GM12878 (cell line): ENCODE data around the gene PCNX1. TPM values are rescaled to one million over a fixed set of nuclear protein-coding genes. Genes with fewer than 3 reads are reported as not detected.
A peak's percentile ranks its signal among the peaks of the same experiment; 100 is the strongest.

Experiments used
- ATAC-seq: fragments of 200-7000 bp; cut with Tn5 transposase; 3 replicates; pipeline ENCODE4 v1.9.1; 2020; ENCODE audit warnings: mild to moderate bottlenecking, moderate library complexity
- BruUV-seq: library from RNA; stranded (reverse); fragments of 400-500 nt; replicated peaks from 2 replicates; lab custom pipeline; 2021; lab: Mats Ljungman, UMichigan
- CTCF ChIA-PET: fragments of 300-600 bp; sonication (Branson Sonifier 250); formaldehyde crosslinking; extraction: SDS; loops from one replicate; lab custom pipeline; 2021; ENCODE audit warnings: inconsistent platforms; lab: Yijun Ruan, JAX
- POLR2A ChIA-PET: fragments of 350-600 bp; formaldehyde crosslinking; extraction: SDS; loops from one replicate; lab custom pipeline; 2021; ENCODE audit warnings: inconsistent platforms; lab: Charles Lee
- RAD21 ChIA-PET: fragments of 300-600 bp; sonication (Branson Sonifier 250); formaldehyde crosslinking; loops from one replicate; lab custom pipeline; 2023; ENCODE audit warnings: antibody characterized with exemption; ENCODE audit not compliant: unreplicated experiment; lab: Charles Lee
- SMC1A ChIA-PET: fragments of 300-600 bp; sonication (Branson Sonifier 250); formaldehyde crosslinking; loops from one replicate; lab custom pipeline; 2023; ENCODE audit not compliant: unreplicated experiment, uncharacterized antibody; lab: Charles Lee
- DNase-seq: peaks from one replicate; pipeline ENCODE4 v3.0.0-alpha.2; 2011; ENCODE audit warnings: low read depth, low spot score
- FAIRE-seq: peaks from 3 replicates; lab custom pipeline; 2011; peaks lifted over from hg19 to GRCh38; lab: Jason Lieb, UNC
- H2AFZ ChIP-seq: 2 replicates; pipeline ENCODE4 v1.6.0; 2011; ENCODE audit warnings: low read depth, low read length, control low read depth; ENCODE audit not compliant: control insufficient read depth
- H3K27ac ChIP-seq: 2 replicates; pipeline ENCODE4 v1.5.1; 2011; ENCODE audit warnings: control low read depth; ENCODE audit not compliant: control insufficient read depth, insufficient read depth
- H3K27me3 ChIP-seq, 2 experiments: replicated peaks in 1 of 2; 2 replicates each; pipeline versions ENCODE4 v1.6.0 to v1.6.1; 2011; ENCODE audit warnings: low read length in 1 of 2; ENCODE audit not compliant: control insufficient read depth in 2 of 2, insufficient read depth in 2 of 2
- H3K36me3 ChIP-seq, 2 experiments: 2 replicates each; pipeline ENCODE4 v1.5.1; 2011; ENCODE audit warnings: low read length in 1 of 2; ENCODE audit not compliant: control insufficient read depth in 2 of 2, insufficient read depth in 2 of 2
- H3K4me1 ChIP-seq: 2 replicates; pipeline ENCODE4 v1.6.1; 2011; ENCODE audit warnings: mild to moderate bottlenecking, low read length, moderate library complexity, mixed read lengths; ENCODE audit not compliant: control insufficient read depth, insufficient read depth
- H3K4me2 ChIP-seq: 2 replicates; pipeline ENCODE4 v1.6.0; 2011; ENCODE audit warnings: control low read depth; ENCODE audit not compliant: control insufficient read depth, insufficient read depth
- H3K4me3 ChIP-seq: fragments of 200-600 bp; sonication (generic); 2 replicates; pipeline ENCODE4 v1.5.1; 2016
- H3K79me2 ChIP-seq: 2 replicates; pipeline ENCODE4 v1.6.0; 2011; ENCODE audit warnings: low read length; ENCODE audit not compliant: control insufficient read depth, insufficient read depth
- H3K9ac ChIP-seq: 2 replicates; pipeline ENCODE4 v1.8.0; 2011; ENCODE audit warnings: low read length, control low read depth, mixed read lengths; ENCODE audit not compliant: control insufficient read depth, insufficient read depth
- H3K9me3 ChIP-seq: replicated peaks from 3 replicates; pipeline ENCODE4 v1.5.1; 2011; ENCODE audit warnings: mild to moderate bottlenecking, low read length; ENCODE audit not compliant: control insufficient read depth, insufficient read depth
- H4K20me1 ChIP-seq: 2 replicates; pipeline ENCODE4 v1.6.0; 2011; ENCODE audit not compliant: control insufficient read depth, insufficient read depth
- BMI1 ChIP-seq: fragments of 450-650 bp; IDR thresholded peaks from 2 replicates; pipeline ENCODE4 v1.6.1; 2016; ENCODE audit warnings: mild to moderate bottlenecking, moderate library complexity, borderline replicate concordance
- EGR1 ChIP-seq, 2 experiments: IDR thresholded peaks; 1 replicate in 1 of 2; 2 replicates in 1 of 2; pipeline ENCODE4 v1.6.1; 2011 to 2012; ENCODE audit warnings: low read depth in 2 of 2, low read length in 2 of 2, borderline replicate concordance in 1 of 2, mild to moderate bottlenecking in 1 of 2, moderate library complexity in 1 of 2
- MTA3 ChIP-seq: IDR thresholded peaks from 2 replicates; pipeline ENCODE4 v1.6.1; 2012; ENCODE audit warnings: low read length, inconsistent platforms, borderline replicate concordance
- NR2C1 ChIP-seq: fragments of 450-650 bp; IDR thresholded peaks from 2 replicates; pipeline ENCODE4 v1.6.1; 2017; ENCODE audit warnings: antibody characterized with exemption, mild to moderate bottlenecking, moderate library complexity
- POLR2A ChIP-seq: IDR thresholded peaks from 2 replicates; pipeline ENCODE4 v1.6.1; 2011; ENCODE audit warnings: low read depth, mild to moderate bottlenecking, low read length
- POLR2AphosphoS5 ChIP-seq: IDR thresholded peaks from 2 replicates; pipeline ENCODE4 v1.6.1; 2011; ENCODE audit warnings: mild to moderate bottlenecking, low read length, inconsistent platforms
- SUPT20H ChIP-seq: IDR thresholded peaks from 2 replicates; pipeline ENCODE4 v1.6.1; 2011; ENCODE audit warnings: low read depth, mild to moderate bottlenecking, low read length, moderate library complexity, borderline replicate concordance; ENCODE audit not compliant: control insufficient read depth
- WGBS: methylation state at CpG from one replicate; pipeline ENCODE4 v1.1.6; 2016; ENCODE audit warnings: low lambda C conversion rate; ENCODE audit not compliant: insufficient replicate concordance, insufficient coverage; ENCODE audit errors: missing lambda C conversion rate; 5-methylcytosine and 5-hydroxymethylcytosine counted together
- in situ Hi-C: fragments of 300-500 bp; cut with MboI; formaldehyde crosslinking; loops from 9 replicates; pipeline ENCODE4 v1.14.3; 2018; ENCODE audit warnings: mixed read lengths
- intact Hi-C: fragments of 100-400 bp; cut with micrococcal nuclease; formaldehyde crosslinking; loops from one replicate; pipeline ENCODE4 v1.14.2; 2022; ENCODE audit not compliant: unreplicated experiment
- polyA plus RNA-seq, 11 experiments: library from polyadenylated mRNA; depleted of rRNA in 4 of 11; unstranded in 6 of 11; stranded (reverse) in 5 of 11; fragments of >200 nt; fragmentation: Nextera tagmentation in 4 of 11; fragmentation: Illumina TruSeq in 1 of 11; extraction: Ambion mirVana in 4 of 11; extraction: Trizol in 1 of 11; gene quantifications; 1 replicate in 1 of 11; 2 replicates in 10 of 11; pipeline versions ENCODE4 v1.2.1 to v1.2.3, GENCODE V29; 2011 to 2016; ENCODE audit warnings: inconsistent platforms in 2 of 11, missing spikeins in 2 of 11, low read depth in 1 of 11
- total RNA-seq, 4 experiments: library from RNA; depleted of rRNA in 3 of 4; stranded (reverse); fragments of >200 nt in 3 of 4; fragmentation: Illumina TruSeq in 1 of 4; extraction: Trizol in 1 of 4; gene quantifications; 2 replicates each; pipeline versions ENCODE4 v1.2.1 to v1.2.3, GENCODE V29; 2013 to 2021
- TF ChIP-seq, protein P1 (sequence below): fragments of 450-650 bp; IDR thresholded peaks from 2 replicates; pipeline ENCODE4 v1.6.1; 2017; ENCODE audit warnings: borderline replicate concordance
- TF ChIP-seq, protein P2 (sequence below): fragments of 450-650 bp; IDR thresholded peaks from 2 replicates; pipeline ENCODE4 v1.6.1; 2017; ENCODE audit warnings: mild to moderate bottlenecking, low read depth, inconsistent platforms; ENCODE audit not compliant: poor library complexity, severe bottlenecking

PCNX1 gene
- total and polyA plus RNA-seq, 10 of the 15 experiments (the other 5 are each of a cell fraction or from before 2014, with no cell fraction given), result 4.6 to 53.9 (median 20.5) TPM

DNA sequence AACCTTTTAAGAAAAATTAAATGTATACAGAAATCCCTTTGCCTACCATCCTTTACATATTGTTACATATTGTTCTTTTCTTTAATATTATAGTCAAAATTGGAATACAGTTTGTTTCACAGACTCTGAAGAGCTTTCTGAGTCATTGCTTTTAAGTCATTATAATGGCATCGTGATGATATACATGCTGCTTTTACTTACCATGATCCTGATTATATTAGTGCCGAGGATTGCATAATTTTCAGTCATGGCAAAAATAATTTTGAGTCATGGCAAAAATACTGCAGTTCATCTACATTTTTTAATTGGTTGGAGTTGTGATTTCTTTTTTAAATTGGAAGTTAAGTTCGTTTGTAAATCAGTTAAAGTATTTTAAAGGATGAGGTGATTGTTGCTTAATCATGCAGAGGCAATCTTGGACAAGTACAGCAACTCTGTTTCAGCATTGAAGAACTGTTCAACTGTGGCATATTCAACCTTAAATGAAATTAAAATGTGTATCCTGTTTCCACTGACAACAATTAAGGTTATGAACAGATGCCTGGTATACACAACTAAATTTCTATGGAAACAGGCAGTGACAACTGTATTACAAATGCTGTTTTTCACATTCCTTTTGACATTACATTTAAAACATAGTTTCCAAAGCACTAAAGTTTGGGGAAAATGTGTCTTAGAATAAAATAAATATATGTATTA, 142.3 kb downstream of the PCNX1 start:
- no peaks in the 10 kb centered on the region for H4K20me1 ChIP-seq
- BruUV-seq, result no TSS peak
- peaks cover 0 to 1% of the 10 kb centered on the region in 2 experiments; a peak in 3 of 4 replicates for H3K36me3 ChIP-seq
- no peak overlapping the region for H3K27ac ChIP-seq
- no peak overlapping the region for H2AFZ ChIP-seq
- no peaks in the 10 kb centered on the region for H3K4me1 ChIP-seq
- no peak for DNase-seq
- SMC1A ChIA-PET, result interaction anchor here (0.7 to 0.9 kb wide), 2 partner anchors 83 to 93 kb away, joined by 3 to 4 read pairs; no protein-coding TSS in a partner anchor
- peak; percentile 7 for FAIRE-seq
- H3K9ac ChIP-seq, result no peak overlapping the region
- 97% methylated on average over 3 of the region's 3 CpGs for WGBS
- H3K9me3 ChIP-seq, result no peaks in the 10 kb centered on the region
- in situ Hi-C loops, result no loop called here
- TF ChIP-seq, protein P1, sequence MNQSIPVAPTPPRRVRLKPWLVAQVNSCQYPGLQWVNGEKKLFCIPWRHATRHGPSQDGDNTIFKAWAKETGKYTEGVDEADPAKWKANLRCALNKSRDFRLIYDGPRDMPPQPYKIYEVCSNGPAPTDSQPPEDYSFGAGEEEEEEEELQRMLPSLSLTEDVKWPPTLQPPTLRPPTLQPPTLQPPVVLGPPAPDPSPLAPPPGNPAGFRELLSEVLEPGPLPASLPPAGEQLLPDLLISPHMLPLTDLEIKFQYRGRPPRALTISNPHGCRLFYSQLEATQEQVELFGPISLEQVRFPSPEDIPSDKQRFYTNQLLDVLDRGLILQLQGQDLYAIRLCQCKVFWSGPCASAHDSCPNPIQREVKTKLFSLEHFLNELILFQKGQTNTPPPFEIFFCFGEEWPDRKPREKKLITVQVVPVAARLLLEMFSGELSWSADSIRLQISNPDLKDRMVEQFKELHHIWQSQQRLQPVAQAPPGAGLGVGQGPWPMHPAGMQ, result no peak
- TF ChIP-seq NR2C1 (no peak), BMI1 (no peak), EGR1 (IDR thresholded peaks at IDR 0.05; ENCODE audit: borderline replicate concordance in 1 of 2, low read depth in 2 of 2, low read length in 2 of 2) (no peak), MTA3 (no peak), POLR2A (no peak), SUPT20H (no peak), POLR2AphosphoS5 (no peak)
- TF ChIP-seq, protein P2, sequence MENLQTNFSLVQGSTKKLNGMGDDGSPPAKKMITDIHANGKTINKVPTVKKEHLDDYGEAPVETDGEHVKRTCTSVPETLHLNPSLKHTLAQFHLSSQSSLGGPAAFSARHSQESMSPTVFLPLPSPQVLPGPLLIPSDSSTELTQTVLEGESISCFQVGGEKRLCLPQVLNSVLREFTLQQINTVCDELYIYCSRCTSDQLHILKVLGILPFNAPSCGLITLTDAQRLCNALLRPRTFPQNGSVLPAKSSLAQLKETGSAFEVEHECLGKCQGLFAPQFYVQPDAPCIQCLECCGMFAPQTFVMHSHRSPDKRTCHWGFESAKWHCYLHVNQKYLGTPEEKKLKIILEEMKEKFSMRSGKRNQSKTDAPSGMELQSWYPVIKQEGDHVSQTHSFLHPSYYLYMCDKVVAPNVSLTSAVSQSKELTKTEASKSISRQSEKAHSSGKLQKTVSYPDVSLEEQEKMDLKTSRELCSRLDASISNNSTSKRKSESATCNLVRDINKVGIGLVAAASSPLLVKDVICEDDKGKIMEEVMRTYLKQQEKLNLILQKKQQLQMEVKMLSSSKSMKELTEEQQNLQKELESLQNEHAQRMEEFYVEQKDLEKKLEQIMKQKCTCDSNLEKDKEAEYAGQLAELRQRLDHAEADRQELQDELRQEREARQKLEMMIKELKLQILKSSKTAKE, result no peak
- no peak overlapping the region for H3K4me2 ChIP-seq
- RAD21 ChIA-PET, result interaction anchor here (1.0 kb wide), 1 partner anchor 703 kb away, joined by 3 read pairs; no protein-coding TSS in a partner anchor
- CTCF ChIA-PET, result interaction anchor here (0.7 to 1.8 kb wide), 8 partner anchors 10 to 1575 kb away, joined by 3 to 7 read pairs (median 3); no protein-coding TSS in a partner anchor
- H3K27me3 ChIP-seq, result no peaks in the 10 kb centered on the region
- H3K79me2 ChIP-seq, result no peaks in the 10 kb centered on the region
- intact Hi-C loops, result no loop called here
- ATAC-seq, result no peak
- no peak overlapping the region for H3K4me3 ChIP-seq
- POLR2A ChIA-PET, result no interaction called here
